Lower lobe of right lung (tissue), 2 donors: Measurements from ENCODE around the gene IL21. TPM values are rescaled to one million over a fixed set of nuclear protein-coding genes. Genes with fewer than 3 reads are reported as not detected.
A peak's percentile ranks its signal among the peaks of the same experiment; 100 is the strongest.

ENCODE experiments used
- ATAC-seq, 2 donors: fragments of 200-7000 bp; cut with Tn5 transposase; one replicate each; pipeline ENCODE4 v1.9.1; 2020 to 2022; ENCODE audit warnings: mild to moderate bottlenecking in 2 of 2, moderate library complexity in 2 of 2
- DNase-seq: peaks from one replicate; pipeline ENCODE4 v3.0.0-alpha.2; 2020
- H3K27ac ChIP-seq: fragments of 200-600 bp; one replicate; pipeline ENCODE4 v1.8.0; 2022
- H3K27me3 ChIP-seq: fragments of 200-600 bp; one replicate; pipeline ENCODE4 v1.8.0; 2022; ENCODE audit warnings: low read depth
- H3K36me3 ChIP-seq: fragments of 200-600 bp; one replicate; pipeline ENCODE4 v1.8.0; 2022; ENCODE audit warnings: mild to moderate bottlenecking
- H3K4me1 ChIP-seq: fragments of 200-600 bp; one replicate; pipeline ENCODE4 v1.8.0; 2022
- H3K4me3 ChIP-seq: fragments of 200-600 bp; one replicate; pipeline ENCODE4 v1.8.0; 2022; ENCODE audit warnings: mild to moderate bottlenecking
- H3K9me3 ChIP-seq: fragments of 200-600 bp; one replicate; pipeline ENCODE4 v1.8.0; 2022
- CTCF ChIP-seq: fragments of 200-600 bp; IDR thresholded peaks from one replicate; pipeline ENCODE4 v1.8.0; 2022; ENCODE audit warnings: antibody characterized with exemption, mild to moderate bottlenecking
- intact Hi-C: fragments of 100-400 bp; cut with DNase I; formaldehyde crosslinking; loops from one replicate; pipeline ENCODE4 v1.11.0; 2022
- total RNA-seq: library from RNA; stranded (reverse); fragmentation: NEBNext Ultra II Directional; extraction: Animal tissue kit (Norgen Biotek cat#: 25700); gene quantifications from one replicate; pipeline ENCODE4 v1.2.1, GENCODE V29; 2021
- donor health status: DM: no; HTN: yes; CAD: no; lungs with severe emphysema.

The IL21 gene
- total RNA-seq, 1 donor from 2014 or later: not detected

GRCh38 chr4:122619611-122620010 is 1.3 kb downstream of the IL21 start:
- intact Hi-C loops: no loop called here
- no peak overlapping the region for H3K4me3 ChIP-seq
- DNase-seq: no peak
- ATAC-seq: no peak
- peaks cover 8% of the 10 kb centered on the region for H3K4me1 ChIP-seq
- no peaks in the 10 kb centered on the region for H3K36me3 ChIP-seq
- H3K27ac ChIP-seq: no peak overlapping the region
- no peaks in the 10 kb centered on the region for H3K27me3 ChIP-seq
- H3K9me3 ChIP-seq: no peaks in the 10 kb centered on the region
- no peak for TF ChIP-seq CTCF

GRCh38 chr4:122617597-122618593 is 3.0 kb downstream of the IL21 start:
- no peak for DNase-seq
- intact Hi-C loops: no loop called here
- H3K36me3 ChIP-seq: no peaks in the 10 kb centered on the region
- TF ChIP-seq CTCF: no peak
- no peak overlapping the region for H3K4me3 ChIP-seq
- no peaks in the 10 kb centered on the region for H3K27me3 ChIP-seq
- ATAC-seq: peak; percentile 89 to 92
- no peak overlapping the region for H3K27ac ChIP-seq
- no peaks in the 10 kb centered on the region for H3K9me3 ChIP-seq
- H3K4me1 ChIP-seq: peaks cover 8% of the 10 kb centered on the region

GRCh38 chr4:122616915-122617596 is 3.8 kb downstream of the IL21 start:
- Histone ChIP-seq H3K4me1 (peaks cover 8% of the 10 kb centered on the region), H3K4me3 (no peak overlapping the region), H3K36me3 (no peaks in the 10 kb centered on the region), H3K9me3 (no peaks in the 10 kb centered on the region), H3K27me3 (no peaks in the 10 kb centered on the region), H3K27ac (no peak overlapping the region)
- no peak for ATAC-seq
- DNase-seq: no peak
- intact Hi-C loops: no loop called here
- no peak for TF ChIP-seq CTCF

GRCh38 chr4:122614621-122615020 is 6.2 kb downstream of the IL21 start:
- TF ChIP-seq CTCF: no peak
- Histone ChIP-seq H3K4me3 (no peak overlapping the region), H3K27ac (no peak overlapping the region), H3K9me3 (no peaks in the 10 kb centered on the region), H3K27me3 (no peaks in the 10 kb centered on the region), H3K4me1 (peaks cover 8% of the 10 kb centered on the region), H3K36me3 (no peaks in the 10 kb centered on the region)
- no peak for ATAC-seq
- DNase-seq: no peak
- intact Hi-C loops: no loop called here

- Histone ChIP-seq H3K27ac (no peak overlapping the region), H3K9me3 (no peaks in the 10 kb centered on the region), H3K36me3 (no peaks in the 10 kb centered on the region), H3K4me1 (peaks cover 3% of the 10 kb centered on the region), H3K27me3 (no peaks in the 10 kb centered on the region), H3K4me3 (no peak overlapping the region)
- no peak for ATAC-seq
- no peak for DNase-seq
- no peak for TF ChIP-seq CTCF
- intact Hi-C loops: no loop called here
Measured at GRCh38 chr4:122612540-122612939, 8.3 kb downstream of the IL21 start.
